Left ventricle myocardium inferior (tissue), 1 donor: ENCODE data around the gene C16orf86. TPM values are rescaled to one million over a fixed set of nuclear protein-coding genes. Genes with fewer than 3 reads are reported as not detected.

Experiments
- DNase-seq: peaks from one replicate; pipeline ENCODE4 v3.0.0-alpha.2; 2020
- H3K27ac ChIP-seq: fragments of 200-600 bp; replicated peaks from 2 replicates; pipeline ENCODE4 v1.8.0; 2021
- H3K27me3 ChIP-seq: fragments of 200-600 bp; 2 replicates; pipeline ENCODE4 v1.8.0; 2021; ENCODE audit warnings: low read depth
- H3K36me3 ChIP-seq: fragments of 200-600 bp; 2 replicates; pipeline ENCODE4 v1.8.0; 2021
- H3K4me1 ChIP-seq: fragments of 200-600 bp; 2 replicates; pipeline ENCODE4 v1.8.0; 2021
- H3K4me3 ChIP-seq: fragments of 200-600 bp; 2 replicates; pipeline ENCODE4 v1.8.0; 2021; ENCODE audit warnings: mild to moderate bottlenecking, moderate library complexity
- H3K9me3 ChIP-seq: fragments of 200-600 bp; replicated peaks from 2 replicates; pipeline ENCODE4 v1.8.0; 2021
- CTCF ChIP-seq: fragments of 200-600 bp; IDR thresholded peaks from 2 replicates; pipeline ENCODE4 v1.8.0; 2021; ENCODE audit warnings: antibody characterized with exemption, mild to moderate bottlenecking, borderline replicate concordance
- intact Hi-C: fragments of 100-400 bp; cut with micrococcal nuclease; formaldehyde crosslinking; loops from one replicate; pipeline ENCODE4 v1.11.0; 2022
- total RNA-seq: library from RNA; stranded (reverse); fragmentation: NEBNext Ultra II Directional; extraction: Animal tissue kit (Norgen Biotek cat#: 25700); gene quantifications from one replicate; pipeline ENCODE4 v1.2.1, GENCODE V29; 2021
- donor health status: DM: no; HTN: yes; CAD: no; lungs with severe emphysema.

Gene C16orf86
- total RNA-seq, 1 donor from 2014 or later = 2.9 TPM

- H3K27me3 ChIP-seq = no peaks in the 10 kb centered on the region
- H3K4me3 ChIP-seq = no peak overlapping the region
- DNase-seq = no peak
- intact Hi-C loops = no loop called here
- no peak overlapping the region for H3K27ac ChIP-seq
- H3K4me1 ChIP-seq = peaks cover 6% of the 10 kb centered on the region
- TF ChIP-seq CTCF = no peak
- H3K36me3 ChIP-seq = no peaks in the 10 kb centered on the region
- no peaks in the 10 kb centered on the region for H3K9me3 ChIP-seq
Measured at GRCh38 chr16:67709050-67709449, 42.4 kb downstream of the C16orf86 start.

- no peak overlapping the region for H3K27ac ChIP-seq
- intact Hi-C loops = no loop called here
- H3K27me3 ChIP-seq = no peaks in the 10 kb centered on the region
- no peaks in the 10 kb centered on the region for H3K36me3 ChIP-seq
- TF ChIP-seq CTCF = no peak
- no peak overlapping the region for H3K4me3 ChIP-seq
- no peaks in the 10 kb centered on the region for H3K9me3 ChIP-seq
- no peaks in the 10 kb centered on the region for H3K4me1 ChIP-seq
- DNase-seq = no peak
Measured at GRCh38 chr16:67710607-67711006, 44.0 kb downstream of the C16orf86 start.

GRCh38 chr16:67713647-67714273 lies 47.1 kb downstream of the C16orf86 start:
- intact Hi-C loops = no loop called here

GRCh38 chr16:67714522-67714921 lies 47.9 kb downstream of the C16orf86 start:
- intact Hi-C loops = no loop called here
- Histone ChIP-seq H3K9me3 (no peaks in the 10 kb centered on the region), H3K36me3 (no peaks in the 10 kb centered on the region), H3K4me1 (peaks cover 22% of the 10 kb centered on the region), H3K4me3 (no peak overlapping the region), H3K27me3 (no peaks in the 10 kb centered on the region), H3K27ac (no peak overlapping the region)
- TF ChIP-seq CTCF = no peak
- DNase-seq = no peak

More at GRCh38 chr16:67713647-67714273, 47.1 kb downstream of the C16orf86 start:
- no peak overlapping the region for H3K27ac ChIP-seq
- peaks cover 15% of the 10 kb centered on the region for H3K4me1 ChIP-seq
- no peak for TF ChIP-seq CTCF
- no peak overlapping the region for H3K4me3 ChIP-seq
- no peaks in the 10 kb centered on the region for H3K9me3 ChIP-seq
- no peak for DNase-seq
- no peaks in the 10 kb centered on the region for H3K27me3 ChIP-seq
- H3K36me3 ChIP-seq = no peaks in the 10 kb centered on the region

GRCh38 chr16:67716097-67716496 lies 49.5 kb downstream of the C16orf86 start:
- intact Hi-C loops = no loop called here
- no peak for TF ChIP-seq CTCF
- no peak for DNase-seq
- no peaks in the 10 kb centered on the region for H3K36me3 ChIP-seq
- no peaks in the 10 kb centered on the region for H3K9me3 ChIP-seq
- peaks cover 34% of the 10 kb centered on the region for H3K4me1 ChIP-seq
- H3K27me3 ChIP-seq = no peaks in the 10 kb centered on the region
- no peak overlapping the region for H3K27ac ChIP-seq
- H3K4me3 ChIP-seq = no peak overlapping the region

Other genes with a start within 250 kb of the C16orf86 start
- 0.99 TPM for gene HSD11B2, start 235.7 kb upstream of the C16orf86 start, total RNA-seq
- gene ATP6V0D1, start 185.7 kb upstream of the C16orf86 start, total RNA-seq = 65.8 TPM
- not detected for gene AGRP, start 183.3 kb upstream of the C16orf86 start, total RNA-seq
- 79.7 TPM for gene RIPOR1, start 138.0 kb upstream of the C16orf86 start, total RNA-seq
- gene CTCF, start 104.3 kb upstream of the C16orf86 start, total RNA-seq = 26.1 TPM
- gene CARMIL2, start 21.7 kb upstream of the C16orf86 start, total RNA-seq = 0.58 TPM
- 7.1 TPM for gene ACD, start 6.6 kb upstream of the C16orf86 start, total RNA-seq
- gene PARD6A, start 5.9 kb upstream of the C16orf86 start, total RNA-seq = 3.4 TPM
- 9.6 TPM for gene ENKD1, start 64 bp upstream of the C16orf86 start, total RNA-seq
- gene GFOD2, start 52.5 kb downstream of the C16orf86 start, total RNA-seq = 11.1 TPM
- gene RANBP10, start 139.7 kb downstream of the C16orf86 start, total RNA-seq = 14.7 TPM
- 0.49 TPM for gene TSNAXIP1, start 140.1 kb downstream of the C16orf86 start, total RNA-seq
- 31.4 TPM for gene THAP11, start 175.5 kb downstream of the C16orf86 start, total RNA-seq
- gene NUTF2, start 180.1 kb downstream of the C16orf86 start, total RNA-seq = 73.6 TPM
- gene CENPT, start 180.9 kb downstream of the C16orf86 start, total RNA-seq = 20.2 TPM
- gene EDC4, start 206.2 kb downstream of the C16orf86 start, total RNA-seq = 33.2 TPM
- gene NRN1L, start 218.1 kb downstream of the C16orf86 start, total RNA-seq = 0.49 TPM
- gene PSKH1, start 226.4 kb downstream of the C16orf86 start, total RNA-seq = 19.5 TPM